Fibroblast of lung (primary cell): Measurements from ENCODE around the gene NBPF20. TPM values are rescaled to one million over a fixed set of nuclear protein-coding genes. Genes with fewer than 3 reads are reported as not detected.
"Not testable (repeated sequence)": the region's sequence is repeated elsewhere in the genome, so short reads cannot be mapped to it uniquely, and the experiment has no call there.

Experiments
- DNase-seq, 2 donors: peaks; one replicate each; pipeline versions ENCODE4 v3.0.0 to v3.0.0-alpha.2; 2010; ENCODE audit warnings: low read depth in 2 of 2
- H2AFZ ChIP-seq: 2 replicates; pipeline ENCODE4 v1.5.1; 2012; ENCODE audit warnings: low read length, control low read depth, inconsistent platforms
- H3K27ac ChIP-seq: 2 replicates; pipeline ENCODE4 v1.5.1; 2011; ENCODE audit warnings: low read length, control low read depth; ENCODE audit not compliant: insufficient read depth
- H3K27me3 ChIP-seq: 2 replicates; pipeline ENCODE4 v1.5.1; 2011; ENCODE audit warnings: mild to moderate bottlenecking, low read length; ENCODE audit not compliant: control insufficient read depth, insufficient read depth
- H3K36me3 ChIP-seq: 2 replicates; pipeline ENCODE4 v1.5.1; 2011; ENCODE audit warnings: low read length; ENCODE audit not compliant: control insufficient read depth, insufficient read depth
- H3K4me1 ChIP-seq: 2 replicates; pipeline ENCODE4 v1.5.1; 2011; ENCODE audit warnings: low read length; ENCODE audit not compliant: control insufficient read depth, insufficient read depth; ENCODE audit errors: extremely low read depth
- H3K4me2 ChIP-seq: 2 replicates; pipeline ENCODE4 v1.5.1; 2011; ENCODE audit warnings: low read length, control low read depth; ENCODE audit not compliant: insufficient read depth; ENCODE audit errors: extremely low read depth
- H3K4me3 ChIP-seq, 4 experiments: fragments of 200-600 bp in 1 of 4; sonication (generic) in 1 of 4; replicated peaks in 1 of 4; 2 replicates each; pipeline ENCODE4 v1.5.1; 2011 to 2016; ENCODE audit warnings: low read length in 4 of 4, low read depth in 3 of 4, mild to moderate bottlenecking in 3 of 4, control low read depth in 2 of 4, inconsistent platforms in 1 of 4, mixed read lengths in 1 of 4; ENCODE audit not compliant: insufficient read depth in 1 of 4; ENCODE audit errors: control extremely low read depth in 1 of 4
- H3K79me2 ChIP-seq: 2 replicates; pipeline ENCODE4 v1.5.1; 2012; ENCODE audit warnings: mild to moderate bottlenecking, low read length, inconsistent platforms; ENCODE audit not compliant: control insufficient read depth, insufficient read depth
- H3K9ac ChIP-seq: 2 replicates; pipeline ENCODE4 v1.5.1; 2011; ENCODE audit warnings: mild to moderate bottlenecking, low read length, control low read depth; ENCODE audit not compliant: insufficient read depth
- H3K9me3 ChIP-seq: 2 replicates; pipeline ENCODE4 v1.5.1; 2012; ENCODE audit warnings: low read depth, low read length; ENCODE audit not compliant: control insufficient read depth, insufficient read depth
- H4K20me1 ChIP-seq: 2 replicates; pipeline ENCODE4 v1.5.1; 2011; ENCODE audit warnings: low read length; ENCODE audit not compliant: control insufficient read depth, insufficient read depth; ENCODE audit errors: extremely low read depth
- EZH2 ChIP-seq: IDR thresholded peaks from 2 replicates; pipeline ENCODE4 v1.5.1; 2012; ENCODE audit warnings: low read length, control low read depth, mild to moderate bottlenecking; ENCODE audit errors: missing control alignments
- polyA plus RNA-seq, 2 donors: library from polyadenylated mRNA; depleted of rRNA in 1 of 2; stranded (reverse) in 1 of 2; unstranded in 1 of 2; fragments of >200 nt; gene quantifications; 2 replicates each; pipeline ENCODE4 v1.2.1, GENCODE V29; 2011 to 2012; ENCODE audit warnings: missing spikeins in 1 of 2
- total RNA-seq: library from RNA; depleted of rRNA; stranded (reverse); fragments of >200 nt; gene quantifications from 2 replicates; pipeline ENCODE4 v1.2.1, GENCODE V29; 2014

NBPF20 gene
- total and polyA plus RNA-seq, 2 donors (not counting 1 experiment from before 2014, with no cell fraction given): 2.5 to 2.8 TPM

DNA sequence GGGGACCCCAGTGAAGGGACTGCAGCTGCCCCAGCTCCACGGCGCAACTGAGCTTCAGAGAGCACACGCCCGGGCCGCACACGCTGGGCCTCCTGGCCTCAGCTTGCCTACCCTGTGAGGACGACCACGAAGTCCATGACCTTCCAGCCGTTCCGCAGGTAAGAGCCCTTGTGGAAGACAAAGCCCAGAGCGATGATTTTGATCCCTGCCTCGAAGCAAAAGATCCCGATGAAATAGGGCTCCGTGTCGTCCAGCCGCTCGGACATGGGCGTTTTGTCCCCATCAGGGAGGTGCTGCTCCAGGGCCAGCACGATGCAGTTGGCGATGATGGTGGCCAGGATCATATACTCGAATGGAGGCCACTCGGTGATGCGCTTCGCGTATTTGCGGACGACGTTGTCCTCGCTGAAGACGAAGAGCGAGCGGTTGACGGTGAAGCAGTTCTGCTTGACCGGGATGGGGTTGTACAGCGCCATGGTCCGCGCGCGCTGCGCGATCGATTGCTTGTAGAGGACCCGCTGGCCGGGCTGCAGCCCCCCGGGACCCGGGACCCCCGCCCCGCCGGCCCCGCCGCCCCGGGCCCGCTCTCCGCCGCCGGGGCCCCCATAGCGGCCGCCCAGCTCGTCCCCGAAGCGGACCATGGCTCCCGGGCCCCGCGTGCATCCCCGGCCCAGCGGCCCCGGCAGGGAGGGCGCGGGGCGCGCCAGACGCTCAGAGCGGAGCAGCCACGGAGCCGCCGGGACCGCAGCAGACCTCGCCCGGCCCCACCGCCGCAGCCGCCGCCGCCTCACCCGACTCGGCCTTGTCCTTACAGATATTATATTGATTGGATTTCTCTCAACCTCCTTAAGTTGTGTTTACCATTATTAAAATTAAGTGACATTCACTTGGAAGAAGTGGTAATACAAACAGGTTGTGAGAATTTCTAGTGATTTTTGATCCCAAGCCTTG, 28.7 kb upstream of the NBPF20 start:
- not testable (repeated sequence) for H3K4me1 ChIP-seq, H3K27me3 ChIP-seq, H2AFZ ChIP-seq, H4K20me1 ChIP-seq, DNase-seq, H3K9me3 ChIP-seq, H3K9ac ChIP-seq, H3K79me2 ChIP-seq, H3K4me2 ChIP-seq, H3K4me3 ChIP-seq, H3K27ac ChIP-seq, H3K36me3 ChIP-seq
- peak; percentile 59 for TF ChIP-seq EZH2

DNA sequence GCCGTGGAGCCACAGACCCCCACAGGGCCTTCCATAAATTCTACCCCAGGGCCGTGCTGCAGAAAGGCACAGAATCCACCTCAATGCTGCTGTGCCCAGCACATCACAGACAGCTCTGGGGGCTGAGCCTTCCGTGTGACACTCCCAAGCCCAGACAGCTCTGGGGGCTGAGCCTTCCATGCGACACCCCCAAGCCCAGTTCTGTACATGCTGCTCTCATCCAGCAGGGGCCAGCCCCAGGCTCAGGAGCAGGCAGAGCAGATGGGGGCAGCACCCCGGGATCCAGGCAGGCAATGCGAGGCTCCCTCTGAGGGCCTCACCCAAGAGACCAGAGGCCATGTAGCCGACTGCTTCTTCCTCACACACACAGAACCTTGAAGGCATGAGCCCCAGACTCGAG, 27.1 kb upstream of the NBPF20 start:
- H4K20me1 ChIP-seq, H3K4me3 ChIP-seq, H3K27me3 ChIP-seq, H3K36me3 ChIP-seq, H3K9ac ChIP-seq, H3K79me2 ChIP-seq, H2AFZ ChIP-seq, H3K4me2 ChIP-seq, H3K4me1 ChIP-seq, DNase-seq, H3K9me3 ChIP-seq, H3K27ac ChIP-seq: not testable (repeated sequence)

DNA sequence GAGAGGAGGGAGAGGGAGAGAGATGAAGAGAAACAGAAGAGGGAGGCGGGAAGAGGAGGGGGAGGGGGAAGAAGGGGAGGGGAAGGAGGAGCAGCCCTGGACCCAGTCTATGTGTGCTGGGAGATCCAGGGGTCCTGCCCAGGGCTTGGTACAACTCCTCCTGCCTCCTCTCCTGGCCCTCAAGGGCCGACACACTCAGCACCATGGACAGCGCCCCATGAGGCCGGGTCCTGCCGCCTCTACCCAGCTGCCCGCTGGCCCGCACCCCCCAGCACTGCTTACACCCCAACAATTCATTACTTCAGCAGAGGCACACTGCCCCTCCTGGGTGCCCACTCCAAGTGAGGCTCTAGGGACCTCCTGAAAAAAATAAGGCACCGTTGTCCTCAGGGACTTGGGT, 26.5 kb upstream of the NBPF20 start:
- H2AFZ ChIP-seq, DNase-seq, H3K4me3 ChIP-seq, H4K20me1 ChIP-seq, H3K4me2 ChIP-seq, H3K9me3 ChIP-seq, H3K4me1 ChIP-seq, H3K9ac ChIP-seq, H3K36me3 ChIP-seq, H3K27me3 ChIP-seq, H3K79me2 ChIP-seq, H3K27ac ChIP-seq: not testable (repeated sequence)

DNA sequence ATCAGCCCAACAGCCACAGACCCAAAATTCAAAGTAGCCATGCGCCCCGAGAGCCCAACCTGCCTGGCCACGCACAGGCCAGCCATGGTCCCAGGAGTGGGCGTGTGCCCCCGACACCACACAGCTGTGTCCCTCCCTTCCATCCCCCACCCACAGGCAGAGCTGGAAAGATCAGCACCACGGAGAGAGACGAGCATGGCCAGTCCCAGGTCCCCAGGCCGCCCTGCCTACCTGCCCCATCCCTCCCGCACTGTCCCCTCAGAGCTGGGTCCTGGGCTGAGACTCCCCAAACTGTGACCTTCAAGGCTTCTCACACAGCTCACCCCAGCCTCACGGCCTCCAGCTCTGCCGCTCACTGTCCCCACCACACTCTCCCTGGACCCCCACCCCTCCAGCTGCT, 19.8 kb upstream of the NBPF20 start:
- not testable (repeated sequence) for H3K9ac ChIP-seq, H3K9me3 ChIP-seq, H2AFZ ChIP-seq, H4K20me1 ChIP-seq, H3K4me2 ChIP-seq, DNase-seq, H3K4me1 ChIP-seq, H3K36me3 ChIP-seq, H3K4me3 ChIP-seq, H3K27me3 ChIP-seq, H3K27ac ChIP-seq, H3K79me2 ChIP-seq

DNA sequence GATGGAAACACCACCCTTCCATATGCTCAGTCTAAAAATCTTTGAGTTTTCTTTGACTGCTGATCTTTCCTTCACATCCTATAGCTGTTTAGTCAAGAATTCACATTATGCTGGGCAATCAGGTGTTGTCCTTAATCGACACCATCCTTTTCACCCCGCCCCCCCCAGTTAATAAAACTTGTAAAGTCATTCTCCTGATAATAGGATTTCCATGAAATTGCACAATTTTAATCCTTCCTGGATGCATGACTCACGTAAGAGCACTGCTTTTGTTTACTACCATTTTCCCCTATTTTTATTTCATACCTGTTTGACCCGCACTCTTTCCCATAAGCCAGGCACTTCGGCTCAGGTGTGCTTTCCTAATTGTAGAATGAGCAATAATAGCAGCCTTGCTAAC, 16.9 kb upstream of the NBPF20 start:
- not testable (repeated sequence) for H2AFZ ChIP-seq, H3K79me2 ChIP-seq, DNase-seq, H3K9ac ChIP-seq, H3K9me3 ChIP-seq, H3K4me3 ChIP-seq, H4K20me1 ChIP-seq, H3K36me3 ChIP-seq, H3K4me2 ChIP-seq, H3K27ac ChIP-seq, H3K4me1 ChIP-seq, H3K27me3 ChIP-seq
